Omental fat pad (tissue), 4 donors: ENCODE results near the gene SLC39A3. TPM values are rescaled to one million over a fixed set of nuclear protein-coding genes. Genes with fewer than 3 reads are reported as not detected.

ENCODE experiments used
- ATAC-seq: fragments of 150-250 bp; one replicate; pipeline ENCODE4 v1.9.1; 2016; ENCODE audit warnings: mild to moderate bottlenecking, moderate library complexity; ENCODE audit not compliant: low FRiP score
- DNase-seq: peaks from one replicate; pipeline ENCODE4 v3.0.0-alpha.2; 2019; ENCODE audit warnings: low spot score
- CTCF ChIP-seq, 3 donors: fragments of 450-650 bp; IDR thresholded peaks; one replicate each; pipeline ENCODE4 v1.5.1; 2016 to 2017; ENCODE audit warnings: antibody characterized with exemption in 3 of 3, mild to moderate bottlenecking in 3 of 3, moderate library complexity in 2 of 3
- total RNA-seq, 4 donors: library from RNA; depleted of rRNA; stranded (reverse); fragments of >200 nt; gene quantifications; one replicate each; pipeline ENCODE4 v1.1.0, GENCODE V29; 2016

SLC39A3 gene
- total RNA-seq, 4 donors from 2014 or later = 26.0 to 38.0 (median 28.6) TPM

- DNase-seq (no peak), ATAC-seq (no peak)
- no peak for TF ChIP-seq CTCF (IDR thresholded peaks at IDR 0.05)
Measured at GRCh38 chr19:2721570-2722540, 18.0 kb downstream of the SLC39A3 start.

- no peak for ATAC-seq
- no peak for TF ChIP-seq CTCF (IDR thresholded peaks at IDR 0.05)
- no peak for DNase-seq
Measured at GRCh38 chr19:2720777-2721569, 18.8 kb downstream of the SLC39A3 start, which contains the start of gene DIRAS1. TSS of gene DIRAS1 (minus strand) at chr19:2721372. CDS start at chr19:2717806, 3,566 bp downstream.

GRCh38 chr19:2719920-2720776, 19.7 kb downstream of the SLC39A3 start:
- TF ChIP-seq CTCF (IDR thresholded peaks at IDR 0.05) = no peak
- ATAC-seq = no peak

GRCh38 chr19:2719232-2719735, 20.5 kb downstream of the SLC39A3 start:
- DNase-seq (no peak), ATAC-seq (no peak)
- TF ChIP-seq CTCF (IDR thresholded peaks at IDR 0.05) = no peak

More at GRCh38 chr19:2719920-2720776, 19.7 kb downstream of the SLC39A3 start:
- no peak for DNase-seq

- ATAC-seq = no peak
- no peak for DNase-seq
- no peak for TF ChIP-seq CTCF (IDR thresholded peaks at IDR 0.05)
Measured at GRCh38 chr19:2717638-2718541, 21.9 kb downstream of the SLC39A3 start.
